Measurements from ENCODE around the gene TAS2R1. TPM values are rescaled to one million over a fixed set of nuclear protein-coding genes. Genes with fewer than 3 reads are reported as not detected.

Gene TAS2R1
- total RNA-seq, 1 donor from 2014 or later: not detected

- no peaks in the 10 kb centered on the region for H3K27me3 Mint-ChIP-seq (ENCODE audit: low read depth)
- TF ChIP-seq CTCF (conservative IDR thresholded peaks at IDR 0.05): no peak
- no peak for DNase-seq (ENCODE audit: low read depth, low spot score)
- peaks cover 13% of the 10 kb centered on the region for H3K4me1 Mint-ChIP-seq
- no peak overlapping the region for H3K27ac Mint-ChIP-seq (ENCODE audit: unreplicated experiment)
- H3K36me3 Mint-ChIP-seq (ENCODE audit: low read depth): no peaks in the 10 kb centered on the region
- H3K4me3 Mint-ChIP-seq: no peak overlapping the region
- no peaks in the 10 kb centered on the region for H3K9me3 Mint-ChIP-seq
Measured at GRCh38 chr5:9617739-9618504, 12.2 kb downstream of the TAS2R1 start.

GRCh38 chr5:9617221-9617620, 12.9 kb downstream of the TAS2R1 start:
- no peak overlapping the region for H3K27ac Mint-ChIP-seq (ENCODE audit: unreplicated experiment)
- peaks cover 9% of the 10 kb centered on the region for H3K4me1 Mint-ChIP-seq
- H3K36me3 Mint-ChIP-seq (ENCODE audit: low read depth): no peaks in the 10 kb centered on the region
- H3K9me3 Mint-ChIP-seq: no peaks in the 10 kb centered on the region
- H3K27me3 Mint-ChIP-seq (ENCODE audit: low read depth): no peaks in the 10 kb centered on the region
- TF ChIP-seq CTCF (conservative IDR thresholded peaks at IDR 0.05): no peak
- no peak overlapping the region for H3K4me3 Mint-ChIP-seq
- no peak for DNase-seq (ENCODE audit: low read depth, low spot score)

- TF ChIP-seq CTCF (conservative IDR thresholded peaks at IDR 0.05): no peak
- Mint-ChIP-seq H3K27me3 (ENCODE audit: low read depth) (no peaks in the 10 kb centered on the region), H3K4me3 (no peak overlapping the region), H3K4me1 (peaks cover 9% of the 10 kb centered on the region), H3K9me3 (peaks cover 10% of the 10 kb centered on the region), H3K27ac (ENCODE audit: unreplicated experiment) (no peak overlapping the region), H3K36me3 (ENCODE audit: low read depth) (peaks cover 8% of the 10 kb centered on the region)
- no peak for DNase-seq (ENCODE audit: low read depth, low spot score)
Measured at GRCh38 chr5:9615331-9615730, 14.8 kb downstream of the TAS2R1 start.

- H3K27me3 Mint-ChIP-seq (ENCODE audit: low read depth): no peaks in the 10 kb centered on the region
- no peak for DNase-seq (ENCODE audit: low read depth, low spot score)
- H3K9me3 Mint-ChIP-seq: peaks cover 10% of the 10 kb centered on the region
- H3K27ac Mint-ChIP-seq (ENCODE audit: unreplicated experiment): no peak overlapping the region
- H3K4me1 Mint-ChIP-seq: peaks cover 9% of the 10 kb centered on the region
- TF ChIP-seq CTCF (conservative IDR thresholded peaks at IDR 0.05): no peak
- H3K36me3 Mint-ChIP-seq (ENCODE audit: low read depth): peaks cover 8% of the 10 kb centered on the region
- no peak overlapping the region for H3K4me3 Mint-ChIP-seq
Measured at GRCh38 chr5:9613360-9613759, 16.8 kb downstream of the TAS2R1 start.

GRCh38 chr5:9610969-9611368, 19.2 kb downstream of the TAS2R1 start:
- peaks cover 8% of the 10 kb centered on the region for H3K36me3 Mint-ChIP-seq (ENCODE audit: low read depth)
- no peak for TF ChIP-seq CTCF (conservative IDR thresholded peaks at IDR 0.05)
- H3K4me1 Mint-ChIP-seq: no peaks in the 10 kb centered on the region
- peaks cover 10% of the 10 kb centered on the region for H3K9me3 Mint-ChIP-seq
- H3K27me3 Mint-ChIP-seq (ENCODE audit: low read depth): no peaks in the 10 kb centered on the region
- no peak for DNase-seq (ENCODE audit: low read depth, low spot score)
- no peak overlapping the region for H3K27ac Mint-ChIP-seq (ENCODE audit: unreplicated experiment)
- H3K4me3 Mint-ChIP-seq: no peak overlapping the region
